Vagina (tissue), 2 donors: ENCODE data around the gene EXD3. TPM values are rescaled to one million over a fixed set of nuclear protein-coding genes. Genes with fewer than 3 reads are reported as not detected.

Experiments used
- DNase-seq, 2 donors: peaks; one replicate each; pipeline ENCODE4 v3.0.0-alpha.2; 2017; ENCODE audit errors: extremely low spot score in 2 of 2
- H3K27ac ChIP-seq: fragments of 200-600 bp; sonication (generic); one replicate; pipeline ENCODE4 v1.5.1; 2019
- H3K27me3 ChIP-seq: fragments of 200-600 bp; sonication (generic); one replicate; pipeline ENCODE4 v1.5.1; 2019
- H3K36me3 ChIP-seq, 2 donors: fragments of 200-600 bp; sonication (generic); one replicate each; pipeline ENCODE4 v1.5.1; 2017 to 2019
- H3K4me1 ChIP-seq: fragments of 200-600 bp; sonication (generic); one replicate; pipeline ENCODE4 v1.5.1; 2019
- H3K4me3 ChIP-seq, 2 donors: fragments of 200-600 bp; sonication (generic); 1 replicate in 1 of 2; 2 replicates in 1 of 2; pipeline ENCODE4 v1.5.1; 2016 to 2019
- H3K9me3 ChIP-seq: fragments of 200-600 bp; sonication (generic); one replicate; pipeline ENCODE4 v1.5.1; 2019
- CTCF ChIP-seq, 3 experiments: fragments of 450-650 bp in 2 of 3; fragments of 200-600 bp in 1 of 3; sonication (generic) in 1 of 3; IDR thresholded peaks; one replicate each; pipeline ENCODE4 v1.5.1; 2017 to 2019; ENCODE audit warnings: antibody characterized with exemption in 3 of 3, mild to moderate bottlenecking in 2 of 3, moderate library complexity in 2 of 3
- POLR2A ChIP-seq, 2 donors: fragments of 450-650 bp; IDR thresholded peaks; one replicate each; pipeline ENCODE4 v1.6.1; 2017; ENCODE audit warnings: antibody characterized with exemption in 2 of 2, mild to moderate bottlenecking in 2 of 2, moderate library complexity in 2 of 2
- POLR2AphosphoS5 ChIP-seq, 2 donors: sonication (generic); formaldehyde crosslinking; IDR thresholded peaks; one replicate each; pipeline ENCODE4 v1.9.0; 2017; ENCODE audit warnings: antibody characterized with exemption in 2 of 2, mild to moderate bottlenecking in 2 of 2, low read depth in 1 of 2; ENCODE audit not compliant: insufficient read depth in 1 of 2
- intact Hi-C: fragments of 100-400 bp; cut with DNase I; formaldehyde crosslinking; loops from one replicate; pipeline ENCODE4 v1.15.1; 2023
- total RNA-seq: library from RNA; depleted of rRNA; stranded (reverse); fragments of >200 nt; gene quantifications from one replicate; pipeline ENCODE4 v1.2.3, GENCODE V29; 2016

The EXD3 gene
- total RNA-seq, 1 donor from 2014 or later: 35.6 TPM

GRCh38 chr9:137431416-137431931 is 8.5 kb upstream of the EXD3 start:
- peaks cover 9% of the 10 kb centered on the region for H3K4me1 ChIP-seq
- H3K4me3 ChIP-seq: no peak overlapping the region
- H3K9me3 ChIP-seq: no peaks in the 10 kb centered on the region
- H3K27ac ChIP-seq: no peak overlapping the region
- no peaks in the 10 kb centered on the region for H3K27me3 ChIP-seq
- no peaks in the 10 kb centered on the region for H3K36me3 ChIP-seq
- no peak for DNase-seq
- no peak for TF ChIP-seq POLR2AphosphoS5 (IDR thresholded peaks at IDR 0.05; ENCODE audit: insufficient read depth in 1 of 2, low read depth in 1 of 2)
- no peak for TF ChIP-seq CTCF (IDR thresholded peaks at IDR 0.05)
- no peak for TF ChIP-seq POLR2A (IDR thresholded peaks at IDR 0.05)
- intact Hi-C loops: no loop called here

GRCh38 chr9:137430723-137431415 is 7.9 kb upstream of the EXD3 start:
- Histone ChIP-seq H3K4me3 (no peak overlapping the region), H3K9me3 (no peaks in the 10 kb centered on the region), H3K4me1 (peaks cover 3% of the 10 kb centered on the region), H3K36me3 (no peaks in the 10 kb centered on the region), H3K27ac (no peak overlapping the region), H3K27me3 (no peaks in the 10 kb centered on the region)
- DNase-seq: no peak
- intact Hi-C loops: no loop called here
- TF ChIP-seq CTCF (IDR thresholded peaks at IDR 0.05): no peak
- no peak for TF ChIP-seq POLR2AphosphoS5 (IDR thresholded peaks at IDR 0.05; ENCODE audit: insufficient read depth in 1 of 2, low read depth in 1 of 2)
- TF ChIP-seq POLR2A (IDR thresholded peaks at IDR 0.05): no peak

- no peaks in the 10 kb centered on the region for H3K27me3 ChIP-seq
- no peaks in the 10 kb centered on the region for H3K9me3 ChIP-seq
- H3K4me1 ChIP-seq: peaks cover 4% of the 10 kb centered on the region
- H3K27ac ChIP-seq: no peak overlapping the region
- no peaks in the 10 kb centered on the region for H3K36me3 ChIP-seq
- no peak for DNase-seq
- intact Hi-C loops: loop anchor here (1.0 kb wide), 1 partner anchor 17 kb away; no protein-coding TSS in a partner anchor
- TF ChIP-seq POLR2AphosphoS5 (IDR thresholded peaks at IDR 0.05; ENCODE audit: insufficient read depth in 1 of 2, low read depth in 1 of 2) (no peak), POLR2A (IDR thresholded peaks at IDR 0.05) (no peak)
- no peak overlapping the region for H3K4me3 ChIP-seq
Observed at GRCh38 chr9:137429974-137430722, 7.2 kb upstream of the EXD3 start.

GRCh38 chr9:137429546-137429890 is 6.6 kb upstream of the EXD3 start:
- Histone ChIP-seq H3K9me3 (no peaks in the 10 kb centered on the region), H3K36me3 (no peaks in the 10 kb centered on the region), H3K4me1 (peaks cover 10% of the 10 kb centered on the region), H3K27ac (no peak overlapping the region), H3K4me3 (no peak overlapping the region), H3K27me3 (no peaks in the 10 kb centered on the region)
- no peak for DNase-seq
- TF ChIP-seq CTCF (IDR thresholded peaks at IDR 0.05): no peak
- TF ChIP-seq POLR2AphosphoS5 (IDR thresholded peaks at IDR 0.05; ENCODE audit: insufficient read depth in 1 of 2, low read depth in 1 of 2): no peak
- TF ChIP-seq POLR2A (IDR thresholded peaks at IDR 0.05): no peak
- intact Hi-C loops: loop anchor here (1.0 kb wide), 1 partner anchor 18 kb away; no protein-coding TSS in a partner anchor

GRCh38 chr9:137428841-137429545 is 6.0 kb upstream of the EXD3 start:
- Histone ChIP-seq H3K4me1 (peaks cover 15% of the 10 kb centered on the region), H3K27ac (no peak overlapping the region), H3K4me3 (no peak overlapping the region), H3K36me3 (no peaks in the 10 kb centered on the region), H3K27me3 (no peaks in the 10 kb centered on the region), H3K9me3 (no peaks in the 10 kb centered on the region)
- intact Hi-C loops: loop anchor here (1.0 kb wide), 1 partner anchor 18 kb away; no protein-coding TSS in a partner anchor
- TF ChIP-seq CTCF (IDR thresholded peaks at IDR 0.05) (no peak), POLR2A (IDR thresholded peaks at IDR 0.05) (no peak), POLR2AphosphoS5 (IDR thresholded peaks at IDR 0.05; ENCODE audit: insufficient read depth in 1 of 2, low read depth in 1 of 2) (no peak)
- no peak for DNase-seq
